Measurements from ENCODE around the gene LGALS3.

GRCh38 chr14:55153951-55154350, 24.9 kb downstream of the LGALS3 start:
- TF ChIP-seq, protein P1, sequence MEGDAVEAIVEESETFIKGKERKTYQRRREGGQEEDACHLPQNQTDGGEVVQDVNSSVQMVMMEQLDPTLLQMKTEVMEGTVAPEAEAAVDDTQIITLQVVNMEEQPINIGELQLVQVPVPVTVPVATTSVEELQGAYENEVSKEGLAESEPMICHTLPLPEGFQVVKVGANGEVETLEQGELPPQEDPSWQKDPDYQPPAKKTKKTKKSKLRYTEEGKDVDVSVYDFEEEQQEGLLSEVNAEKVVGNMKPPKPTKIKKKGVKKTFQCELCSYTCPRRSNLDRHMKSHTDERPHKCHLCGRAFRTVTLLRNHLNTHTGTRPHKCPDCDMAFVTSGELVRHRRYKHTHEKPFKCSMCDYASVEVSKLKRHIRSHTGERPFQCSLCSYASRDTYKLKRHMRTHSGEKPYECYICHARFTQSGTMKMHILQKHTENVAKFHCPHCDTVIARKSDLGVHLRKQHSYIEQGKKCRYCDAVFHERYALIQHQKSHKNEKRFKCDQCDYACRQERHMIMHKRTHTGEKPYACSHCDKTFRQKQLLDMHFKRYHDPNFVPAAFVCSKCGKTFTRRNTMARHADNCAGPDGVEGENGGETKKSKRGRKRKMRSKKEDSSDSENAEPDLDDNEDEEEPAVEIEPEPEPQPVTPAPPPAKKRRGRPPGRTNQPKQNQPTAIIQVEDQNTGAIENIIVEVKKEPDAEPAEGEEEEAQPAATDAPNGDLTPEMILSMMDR (IDR thresholded peaks at IDR 0.05), result no peak
- no peak for TF ChIP-seq POLR2A (IDR thresholded peaks at IDR 0.05)
